Subcutaneous adipose tissue (tissue), 4 donors: ENCODE data around the gene STAMBPL1. TPM values are rescaled to one million over a fixed set of nuclear protein-coding genes. Genes with fewer than 3 reads are reported as not detected.

Experiments used
- total RNA-seq, 4 donors: library from RNA; depleted of rRNA; stranded (reverse); fragments of >200 nt; gene quantifications; one replicate each; pipeline ENCODE4 v1.1.0, GENCODE V29; 2016
- TF ChIP-seq, protein P1 (sequence below): fragments of 450-650 bp; IDR thresholded peaks from one replicate; pipeline ENCODE4 v1.5.1; 2016; ENCODE audit warnings: low read depth, mild to moderate bottlenecking, control low read depth, antibody characterized with exemption, moderate library complexity

The STAMBPL1 gene
- total RNA-seq, 4 donors from 2014 or later: 7.5 to 31.3 (median 14.8) TPM

DNA sequence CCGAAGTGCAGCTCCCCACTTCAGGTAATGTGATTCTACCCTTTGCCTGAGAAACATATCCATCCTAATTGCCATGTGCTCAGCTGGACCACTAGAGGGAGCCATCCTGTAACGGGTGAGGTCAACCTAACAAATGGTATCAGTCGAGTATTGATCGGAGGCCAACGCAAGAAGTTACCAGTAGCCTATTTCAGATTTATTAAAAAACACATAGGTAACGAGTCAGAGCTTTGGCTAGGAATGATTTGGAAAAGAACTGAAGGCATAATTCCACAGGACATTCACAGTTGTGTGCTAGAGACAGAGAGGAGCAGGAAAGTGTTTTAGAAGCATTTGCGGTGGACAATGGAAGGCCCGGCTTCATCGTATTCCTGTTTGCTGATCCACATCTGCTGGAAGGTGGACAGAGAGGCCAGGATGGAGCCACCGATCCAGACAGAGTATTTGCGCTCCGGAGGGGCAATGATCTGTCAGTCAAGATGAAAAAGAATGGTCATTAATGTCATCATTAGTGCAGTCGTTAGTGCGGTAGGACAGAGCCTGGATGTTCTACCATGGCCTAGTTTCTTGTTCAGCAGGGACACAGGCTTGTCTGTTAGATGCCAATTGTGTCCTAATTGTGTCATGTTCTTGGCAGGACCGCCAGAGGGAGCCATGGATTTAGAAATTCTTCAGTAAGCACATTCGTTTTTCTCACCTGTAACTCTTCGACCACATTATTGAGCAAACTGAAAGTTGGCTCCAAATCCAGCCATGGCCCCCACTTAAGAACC lies 55.0 kb downstream of the STAMBPL1 start:
- TF ChIP-seq, protein P1, sequence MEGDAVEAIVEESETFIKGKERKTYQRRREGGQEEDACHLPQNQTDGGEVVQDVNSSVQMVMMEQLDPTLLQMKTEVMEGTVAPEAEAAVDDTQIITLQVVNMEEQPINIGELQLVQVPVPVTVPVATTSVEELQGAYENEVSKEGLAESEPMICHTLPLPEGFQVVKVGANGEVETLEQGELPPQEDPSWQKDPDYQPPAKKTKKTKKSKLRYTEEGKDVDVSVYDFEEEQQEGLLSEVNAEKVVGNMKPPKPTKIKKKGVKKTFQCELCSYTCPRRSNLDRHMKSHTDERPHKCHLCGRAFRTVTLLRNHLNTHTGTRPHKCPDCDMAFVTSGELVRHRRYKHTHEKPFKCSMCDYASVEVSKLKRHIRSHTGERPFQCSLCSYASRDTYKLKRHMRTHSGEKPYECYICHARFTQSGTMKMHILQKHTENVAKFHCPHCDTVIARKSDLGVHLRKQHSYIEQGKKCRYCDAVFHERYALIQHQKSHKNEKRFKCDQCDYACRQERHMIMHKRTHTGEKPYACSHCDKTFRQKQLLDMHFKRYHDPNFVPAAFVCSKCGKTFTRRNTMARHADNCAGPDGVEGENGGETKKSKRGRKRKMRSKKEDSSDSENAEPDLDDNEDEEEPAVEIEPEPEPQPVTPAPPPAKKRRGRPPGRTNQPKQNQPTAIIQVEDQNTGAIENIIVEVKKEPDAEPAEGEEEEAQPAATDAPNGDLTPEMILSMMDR: no peak

DNA sequence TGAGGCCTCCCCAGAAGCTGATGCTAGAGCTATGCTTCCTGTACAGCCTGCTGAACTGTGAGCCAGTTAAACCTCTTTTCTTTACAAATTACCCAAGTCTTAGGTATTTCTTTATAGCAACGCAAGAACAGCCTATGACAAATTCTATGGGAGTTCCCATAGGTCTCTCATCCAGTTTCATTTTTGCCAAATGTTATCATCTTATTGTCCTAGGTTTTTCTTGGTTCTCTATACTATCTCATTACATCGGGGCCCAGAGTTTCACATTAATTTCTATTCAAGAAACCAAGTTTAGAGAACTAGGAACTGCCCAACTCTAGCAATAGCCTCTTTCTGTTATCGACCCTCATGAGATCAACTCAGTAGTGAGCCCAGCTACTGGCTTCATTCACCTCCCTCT lies 56.6 kb downstream of the STAMBPL1 start:
- TF ChIP-seq, protein P1: no peak

DNA sequence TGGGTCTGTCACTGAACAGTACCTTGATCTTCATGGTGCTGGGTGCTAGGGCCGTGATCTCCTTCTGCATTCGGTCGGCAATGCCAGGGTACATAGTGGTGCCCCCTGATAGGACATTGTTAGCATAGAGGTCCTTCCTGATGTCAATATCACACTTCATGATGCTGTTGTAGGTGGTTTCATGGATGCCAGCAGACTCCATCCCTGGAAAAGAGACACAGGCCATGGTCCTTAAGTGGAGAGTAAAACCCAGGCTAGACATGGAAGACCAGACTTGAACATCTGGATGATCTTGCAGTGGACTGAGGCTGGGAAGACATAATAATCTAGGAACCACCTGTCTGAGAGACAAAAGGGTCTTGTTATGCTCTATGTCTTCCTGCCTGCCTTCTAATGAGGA lies 58.0 kb downstream of the STAMBPL1 start:
- TF ChIP-seq, protein P1: no peak

DNA sequence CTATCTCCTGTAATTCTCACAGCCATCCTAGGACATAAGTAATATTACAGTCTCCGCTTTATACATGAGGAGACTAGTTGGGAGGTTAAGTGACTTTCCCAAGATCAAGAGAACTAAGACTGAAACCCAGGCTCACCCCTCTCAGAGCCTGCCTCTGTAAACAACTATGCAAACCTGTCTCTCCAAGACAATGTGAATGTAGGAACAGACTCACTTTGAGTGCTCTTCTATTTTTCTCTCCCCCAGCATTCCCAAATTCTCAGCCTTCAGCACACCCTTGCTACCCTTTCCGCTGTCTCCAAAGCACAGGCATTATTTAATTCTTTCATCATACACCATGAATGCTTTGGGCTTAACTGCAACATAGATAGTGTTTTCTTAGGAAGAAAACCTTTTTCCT lies 58.9 kb downstream of the STAMBPL1 start:
- TF ChIP-seq, protein P1: no peak

DNA sequence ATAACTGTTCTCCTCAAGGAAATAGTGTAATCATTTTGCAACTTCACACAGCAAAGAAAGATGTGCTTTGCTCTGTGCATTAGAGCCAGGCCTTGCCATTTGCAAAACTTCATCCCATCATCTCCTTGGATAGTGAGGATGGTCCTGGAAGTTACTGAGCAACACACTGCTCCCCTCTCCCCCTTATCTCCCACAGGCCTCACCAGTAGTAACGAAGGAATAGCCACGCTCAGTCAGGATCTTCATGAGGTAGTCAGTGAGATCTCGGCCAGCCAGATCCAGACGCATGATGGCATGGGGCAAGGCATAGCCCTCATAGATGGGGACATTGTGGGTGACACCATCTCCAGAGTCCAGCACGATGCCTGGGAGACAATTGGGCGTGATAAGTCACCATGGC lies 61.0 kb downstream of the STAMBPL1 start:
- TF ChIP-seq, protein P1: no peak

DNA sequence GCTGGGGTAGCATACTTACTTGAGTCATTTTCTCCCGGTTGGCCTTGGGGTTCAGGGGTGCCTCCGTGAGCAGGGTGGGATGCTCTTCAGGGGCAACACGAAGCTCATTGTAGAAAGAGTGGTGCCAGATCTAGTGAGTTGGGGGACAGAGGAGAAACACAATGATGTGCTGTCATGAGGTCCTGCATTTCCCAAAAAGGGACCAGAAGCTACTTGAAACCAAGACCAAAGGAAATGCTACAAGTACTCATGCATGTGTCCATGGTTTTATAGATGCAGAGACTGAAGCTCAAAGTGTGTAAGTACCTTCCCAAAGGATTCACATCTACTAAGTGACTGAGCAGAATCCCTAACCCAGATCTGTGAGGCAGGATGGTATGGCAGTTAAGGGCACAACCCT lies 63.7 kb downstream of the STAMBPL1 start:
- TF ChIP-seq, protein P1: no peak

DNA sequence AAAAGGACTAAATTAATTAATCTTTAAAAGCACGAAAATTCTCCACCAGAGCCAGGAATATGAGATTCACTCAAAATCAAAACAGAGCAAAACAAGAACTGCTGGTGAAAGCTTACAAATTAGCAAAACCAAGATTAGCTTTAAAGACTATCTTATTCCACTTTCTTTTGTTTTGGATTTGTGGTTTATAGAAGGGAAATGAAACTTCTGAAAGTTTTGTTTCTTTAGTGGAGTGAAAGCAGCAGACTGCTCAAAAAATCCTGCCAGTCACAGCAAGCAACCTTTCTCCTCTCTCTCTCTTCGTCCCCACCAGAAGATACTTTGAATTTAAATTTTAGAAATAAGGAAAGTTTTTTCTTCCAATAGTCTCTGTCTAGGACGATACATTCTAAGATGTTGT lies 64.8 kb downstream of the STAMBPL1 start:
- TF ChIP-seq, protein P1: no peak
